ENCODE results near the gene LYRM7.
"Not testable (repeated sequence)": the region's sequence is repeated elsewhere in the genome, so short reads cannot be mapped to it uniquely, and the experiment has no call there.

Gene LYRM7

DNA sequence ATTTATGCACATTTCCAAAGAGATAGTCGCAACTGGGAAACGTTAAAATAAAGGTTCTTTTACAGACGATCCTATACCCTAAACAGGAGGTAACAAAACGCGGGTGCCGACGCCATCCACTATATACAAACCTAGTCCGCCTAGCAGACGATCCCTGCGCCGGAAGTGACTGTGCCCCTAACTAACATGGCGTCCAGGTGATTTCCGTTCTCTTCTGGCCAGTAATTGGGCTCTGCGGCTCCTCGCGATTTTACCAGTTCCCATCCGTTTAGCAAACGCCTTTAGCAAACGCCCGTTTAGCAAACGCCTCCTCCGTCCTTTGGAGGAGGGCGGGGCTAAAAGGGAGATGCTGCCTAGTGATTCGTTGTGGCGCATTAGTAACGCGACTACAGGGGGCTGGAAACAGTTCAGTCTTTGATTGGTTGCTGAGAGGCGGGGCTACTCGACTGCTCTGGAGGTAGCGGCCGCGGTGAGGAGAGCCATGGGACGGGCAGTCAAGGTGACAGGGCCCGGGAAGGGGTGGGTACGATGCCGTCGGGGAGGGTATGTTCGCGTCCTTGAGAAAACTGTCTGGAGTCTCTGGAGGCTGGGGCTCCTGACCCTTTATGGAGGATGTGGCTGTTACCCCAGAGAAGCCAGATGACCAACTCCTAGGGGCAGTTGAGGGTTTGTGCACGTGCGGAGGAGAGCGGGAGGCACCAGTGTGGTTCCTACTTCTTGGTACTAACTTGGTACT, at the start of gene LYRM7:
LYRM7 (plus strand) TSS at position 405 of the 736 bp plus-strand sequence; CDS start at position 482, 77 bp downstream.
- DNase-seq (ENCODE audit: low read depth, low spot score), result peak; percentile 97

GRCh38 chr5:131127244-131127643, 43.5 kb upstream of the LYRM7 start:
- DNase-seq (ENCODE audit: low read depth, low spot score), result not testable (repeated sequence)

DNA sequence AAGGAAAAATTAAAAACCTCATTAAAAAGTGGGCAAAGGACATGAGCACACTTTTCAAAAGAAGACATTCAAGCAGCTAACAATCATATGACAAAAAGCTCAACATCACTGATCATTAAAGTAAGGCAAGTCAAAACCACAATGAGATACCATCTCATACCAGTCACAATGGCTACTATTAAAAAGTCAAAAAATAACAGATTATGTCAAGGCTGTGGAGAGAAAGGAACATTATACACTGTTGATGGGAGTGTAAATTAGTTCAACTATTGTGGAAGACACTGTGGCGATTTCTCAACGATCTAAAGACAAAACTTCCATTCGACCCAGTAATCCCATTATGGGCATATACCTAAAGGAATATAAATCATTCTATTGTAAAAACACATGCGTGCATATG, 41.4 kb upstream of the LYRM7 start:
- DNase-seq (ENCODE audit: low read depth, low spot score), result no peak

DNA sequence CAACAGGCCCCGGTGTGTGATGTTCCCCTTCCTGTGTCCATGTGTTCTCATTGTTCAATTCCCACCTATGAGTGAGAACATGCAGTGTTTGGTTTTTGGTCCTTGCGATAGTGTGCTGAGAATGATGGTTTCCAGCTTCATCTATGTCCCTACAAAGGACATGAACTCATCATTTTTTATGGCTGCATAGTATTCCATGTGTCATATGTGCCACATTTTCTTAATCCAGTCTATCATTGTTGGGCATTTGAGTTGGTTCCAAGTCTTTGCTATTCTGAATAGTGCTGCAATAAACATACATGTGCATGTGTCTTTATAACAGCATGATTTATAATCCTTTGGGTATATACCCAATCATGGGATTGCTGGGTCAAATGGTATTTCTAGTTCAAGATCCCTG, 37.7 kb upstream of the LYRM7 start:
- DNase-seq (ENCODE audit: low read depth, low spot score), result not testable (repeated sequence)

DNA sequence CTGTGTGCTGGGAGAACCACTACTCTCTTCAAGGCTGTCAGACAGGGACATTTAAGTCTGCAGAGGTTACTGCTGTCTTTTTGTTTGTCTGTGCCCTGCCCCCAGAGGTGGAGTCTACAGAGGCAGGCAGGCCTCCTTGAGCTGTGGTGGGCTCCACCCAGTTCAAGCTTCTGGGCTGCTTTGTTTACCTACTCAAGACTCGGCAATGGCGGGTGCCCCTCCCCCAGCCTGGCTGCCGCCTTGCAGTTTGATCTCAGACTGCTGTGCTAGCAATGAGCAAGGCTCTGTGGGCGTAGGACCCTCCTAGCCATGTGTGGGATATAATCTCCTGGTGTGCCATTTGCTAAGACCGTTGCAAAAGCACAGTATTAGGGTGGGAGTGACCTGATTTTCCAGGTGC, 32.3 kb upstream of the LYRM7 start:
- not testable (repeated sequence) for DNase-seq (ENCODE audit: low read depth, low spot score)

- DNase-seq (ENCODE audit: low read depth, low spot score), result no peak
Measured at GRCh38 chr5:131139321-131139720, 31.4 kb upstream of the LYRM7 start.

DNA sequence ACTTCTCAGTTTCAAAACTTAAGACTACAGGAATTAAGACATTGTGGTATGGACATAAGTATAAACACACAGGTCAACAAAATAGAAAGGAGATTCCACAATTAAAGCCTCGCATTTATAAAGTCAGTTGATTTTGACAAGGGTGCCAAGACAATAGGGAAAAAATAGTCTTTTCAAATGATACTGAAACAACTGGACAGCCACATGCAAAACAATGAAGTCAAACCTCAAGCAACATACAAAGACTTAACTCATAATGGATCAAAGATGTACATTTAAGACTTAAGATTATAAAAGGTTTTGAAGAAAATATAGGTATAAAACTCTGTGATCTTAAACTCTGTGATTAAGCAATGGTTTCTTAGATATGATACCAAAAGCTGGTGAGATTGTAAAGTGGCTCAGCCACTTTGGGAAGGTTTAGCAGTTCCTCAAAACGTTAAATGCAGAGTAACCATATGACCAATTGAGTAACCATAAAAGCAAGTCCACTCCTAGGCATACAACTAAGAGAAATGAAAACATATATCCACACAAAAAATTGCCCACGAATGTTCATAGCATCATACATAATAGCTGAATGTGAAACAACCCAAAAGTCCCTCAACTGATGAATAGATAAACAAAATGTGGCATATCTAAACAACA, 27.6 kb upstream of the LYRM7 start:
- DNase-seq (ENCODE audit: low read depth, low spot score), result no peak

- no peak for DNase-seq (ENCODE audit: low read depth, low spot score)
Measured at GRCh38 chr5:131147258-131147657, 23.5 kb upstream of the LYRM7 start.

GRCh38 chr5:131148835-131149234, 21.9 kb upstream of the LYRM7 start:
- no peak for DNase-seq (ENCODE audit: low read depth, low spot score)

GRCh38 chr5:131150408-131150807, 20.3 kb upstream of the LYRM7 start:
- DNase-seq (ENCODE audit: low read depth, low spot score), result no peak

DNA sequence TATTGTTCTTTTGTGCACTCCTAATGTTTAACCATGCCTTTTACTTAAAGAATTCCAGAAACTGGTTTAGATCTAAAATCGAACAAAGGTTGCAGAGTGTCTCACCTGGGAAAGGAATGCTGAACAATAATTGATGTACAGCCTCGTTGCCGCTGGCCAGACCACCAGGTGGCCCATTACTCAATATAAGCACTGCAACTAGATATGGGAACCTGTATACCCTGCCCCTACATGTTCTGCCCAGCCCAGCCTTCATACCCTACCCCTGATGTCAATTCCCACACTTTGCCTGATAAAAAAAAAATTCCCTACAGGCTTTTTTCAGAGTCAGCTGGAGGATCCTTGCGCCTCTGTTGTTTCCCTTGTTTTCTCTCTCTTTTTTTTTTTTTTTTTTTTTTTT, 19.5 kb upstream of the LYRM7 start:
- DNase-seq (ENCODE audit: low read depth, low spot score), result no peak

DNA sequence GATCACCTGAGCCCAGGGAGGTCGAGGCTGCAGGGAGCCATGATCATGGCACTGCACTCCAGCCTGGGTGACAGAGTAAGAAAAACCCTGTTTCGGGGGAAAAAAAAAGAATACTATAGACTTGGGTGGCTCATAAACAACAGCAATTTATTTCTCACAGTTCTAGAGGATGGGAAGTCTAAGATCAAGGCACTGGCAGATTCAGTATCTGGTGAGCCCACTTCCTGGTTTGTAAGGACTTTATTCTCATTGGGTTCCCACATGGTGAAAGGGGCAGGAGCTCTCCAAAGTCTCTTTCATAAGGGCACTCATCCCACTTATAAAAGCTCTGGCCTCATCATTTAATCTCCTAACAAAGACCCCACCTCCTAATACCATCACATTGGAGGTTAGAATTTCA, 14.4 kb upstream of the LYRM7 start:
- DNase-seq (ENCODE audit: low read depth, low spot score), result no peak

GRCh38 chr5:131156957-131157356, 13.8 kb upstream of the LYRM7 start:
- DNase-seq (ENCODE audit: low read depth, low spot score), result no peak

GRCh38 chr5:131160134-131160533, 10.6 kb upstream of the LYRM7 start:
- no peak for DNase-seq (ENCODE audit: low read depth, low spot score)

DNA sequence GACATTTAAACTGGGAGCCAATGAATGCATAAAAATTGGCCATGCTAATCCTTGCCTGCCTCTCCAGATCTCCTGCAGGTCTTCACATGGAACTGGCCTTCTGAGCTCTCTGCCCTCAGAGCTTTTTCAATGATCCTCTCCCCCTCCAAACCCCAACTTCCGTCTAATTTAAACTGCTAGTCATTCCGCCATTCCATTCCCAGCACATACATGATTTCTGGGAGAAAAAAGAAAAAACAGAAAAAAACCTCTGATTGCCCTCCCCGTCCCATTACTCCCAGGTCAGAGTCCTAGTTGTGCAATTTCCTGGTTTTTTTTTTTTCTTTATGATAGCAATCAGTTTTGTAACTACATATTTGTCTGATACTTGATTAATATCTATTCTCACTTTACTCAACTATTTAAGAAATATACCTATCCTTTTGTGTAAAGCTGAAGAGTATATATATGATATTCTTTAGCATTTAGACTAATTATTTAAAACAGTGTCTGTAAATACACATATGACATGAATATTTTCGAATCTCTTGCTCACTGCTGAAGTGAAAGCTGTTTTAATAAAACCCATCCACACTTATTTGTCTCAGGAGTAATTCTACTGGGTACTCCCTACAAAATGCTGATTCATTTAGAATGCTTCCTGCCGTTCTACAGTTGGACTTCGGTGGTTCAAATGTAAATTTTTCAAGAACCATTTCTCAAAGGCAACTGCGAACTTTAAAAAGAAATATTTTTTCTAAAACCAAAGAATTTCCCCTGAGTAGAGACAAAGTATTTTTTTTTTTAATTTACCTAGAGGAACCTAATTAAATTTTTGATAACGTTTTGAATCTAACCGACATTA, 7.2 kb upstream of the LYRM7 start:
- DNase-seq (ENCODE audit: low read depth, low spot score), result no peak

DNA sequence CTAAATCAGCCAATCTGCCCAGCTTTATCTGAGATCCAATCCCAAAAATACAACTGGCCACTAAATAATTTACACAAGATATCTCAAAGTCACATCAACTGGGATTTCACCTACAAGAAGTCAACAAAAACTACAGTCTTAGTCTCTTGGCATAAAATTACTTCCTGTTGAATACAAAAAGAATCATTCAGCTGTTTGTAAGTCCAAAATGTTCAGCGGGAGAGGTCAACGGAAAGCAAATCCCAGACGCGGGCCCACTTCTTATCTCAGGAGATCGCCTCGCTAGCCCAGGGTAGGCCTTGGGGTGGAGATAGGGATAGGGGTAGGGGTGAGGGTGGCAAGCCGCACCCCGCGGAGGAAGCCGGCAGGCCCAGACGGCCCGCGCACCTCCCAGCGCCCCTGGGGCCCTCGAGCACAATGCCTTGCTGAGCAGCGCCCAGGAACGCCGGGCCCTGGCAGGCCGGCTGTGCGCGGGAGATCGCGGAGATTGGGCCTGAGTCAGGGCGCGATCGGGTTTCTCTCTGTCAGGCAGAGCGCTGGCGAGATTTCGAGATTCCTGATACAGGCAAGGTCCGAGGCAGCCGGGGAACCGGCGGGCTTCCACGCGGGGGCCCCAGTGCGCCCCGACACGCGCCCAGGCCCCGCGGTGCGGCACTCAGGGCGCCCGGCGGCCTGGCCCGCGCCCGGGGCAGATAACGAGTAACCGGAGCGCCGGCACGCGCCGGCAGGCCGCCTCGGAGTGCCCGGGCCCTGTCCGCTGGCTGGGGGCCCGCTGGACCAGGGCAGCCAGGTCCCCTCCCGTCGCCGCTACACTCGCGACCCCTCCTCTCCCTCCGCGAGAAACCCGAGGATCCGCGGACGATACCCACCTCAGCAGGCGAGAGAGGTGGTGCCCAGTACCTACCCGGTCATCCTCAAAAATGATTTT, 6.3 kb upstream of the LYRM7 start:
- peak; percentile 30 for DNase-seq (ENCODE audit: low read depth, low spot score)

DNA sequence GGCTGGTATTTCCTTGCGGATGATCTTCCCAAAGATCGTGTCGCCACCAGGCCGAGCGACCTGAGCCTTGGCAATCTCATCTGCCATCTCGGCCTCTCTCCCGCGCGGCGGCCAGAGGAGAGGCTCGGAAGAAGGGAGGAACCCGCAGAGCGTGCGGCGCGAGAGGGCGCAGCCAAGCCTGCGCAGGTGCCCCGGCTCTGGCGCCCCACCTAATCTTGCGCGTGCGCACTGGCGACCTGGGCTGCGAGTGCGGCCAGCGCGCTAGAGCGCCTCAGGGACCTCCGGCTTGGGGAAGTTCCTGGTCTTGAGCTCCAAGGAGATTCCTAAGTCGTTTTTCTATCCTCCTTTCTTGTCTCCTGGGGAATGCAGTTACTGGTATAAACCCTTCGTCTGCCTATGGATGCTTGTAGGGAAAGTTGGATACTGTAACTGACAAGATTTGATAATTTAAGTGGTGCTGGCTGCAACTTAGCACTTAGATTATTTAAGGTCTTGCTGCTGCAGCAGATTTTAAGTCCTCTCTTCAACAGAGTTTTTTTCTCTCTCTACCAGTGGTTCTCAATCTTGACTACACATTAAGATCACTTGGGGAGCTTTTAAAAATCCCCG, 5.5 kb upstream of the LYRM7 start, which contains the start of gene HINT1:
HINT1 (minus strand) TSS at position 138 of the 609 bp plus-strand sequence; CDS start at position 87, 51 bp downstream.
- DNase-seq (ENCODE audit: low read depth, low spot score), result peak; percentile 69

GRCh38 chr5:131167615-131168014, 3.1 kb upstream of the LYRM7 start:
- no peak for DNase-seq (ENCODE audit: low read depth, low spot score)

DNA sequence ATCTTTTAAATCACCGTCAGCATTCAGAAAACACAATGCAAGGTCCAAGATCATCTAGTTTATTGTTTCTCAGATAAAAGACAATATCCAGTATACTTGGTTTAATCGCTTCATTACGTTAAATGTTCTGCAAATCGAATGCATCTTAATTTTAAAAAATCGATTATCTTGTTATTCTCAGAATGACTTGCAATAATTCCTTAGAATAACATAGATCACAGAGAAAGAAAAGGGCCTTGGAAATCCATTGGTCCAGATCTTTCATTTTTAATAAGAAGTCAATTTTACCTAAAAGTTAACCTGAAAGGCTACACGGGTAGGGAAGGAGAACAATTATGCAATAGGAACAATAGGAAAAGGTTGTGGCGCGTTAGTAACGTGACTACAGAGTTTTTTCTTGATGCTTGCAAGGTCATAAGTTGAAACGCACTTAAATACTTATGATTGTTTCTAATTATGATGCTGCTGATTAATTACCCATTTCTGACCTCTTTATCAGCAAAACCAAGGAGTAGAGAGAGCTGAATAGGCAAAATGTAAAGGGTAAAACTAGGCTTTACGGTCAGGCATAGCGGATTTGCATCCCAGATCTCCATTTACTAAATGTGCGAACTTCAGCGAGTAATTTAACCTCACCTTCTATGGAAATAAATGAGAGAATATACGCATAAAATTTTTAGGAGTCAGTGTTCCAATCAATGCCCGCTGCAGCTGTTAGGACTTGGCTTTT, 769 bp upstream of the LYRM7 start:
- no peak for DNase-seq (ENCODE audit: low read depth, low spot score)

DNA sequence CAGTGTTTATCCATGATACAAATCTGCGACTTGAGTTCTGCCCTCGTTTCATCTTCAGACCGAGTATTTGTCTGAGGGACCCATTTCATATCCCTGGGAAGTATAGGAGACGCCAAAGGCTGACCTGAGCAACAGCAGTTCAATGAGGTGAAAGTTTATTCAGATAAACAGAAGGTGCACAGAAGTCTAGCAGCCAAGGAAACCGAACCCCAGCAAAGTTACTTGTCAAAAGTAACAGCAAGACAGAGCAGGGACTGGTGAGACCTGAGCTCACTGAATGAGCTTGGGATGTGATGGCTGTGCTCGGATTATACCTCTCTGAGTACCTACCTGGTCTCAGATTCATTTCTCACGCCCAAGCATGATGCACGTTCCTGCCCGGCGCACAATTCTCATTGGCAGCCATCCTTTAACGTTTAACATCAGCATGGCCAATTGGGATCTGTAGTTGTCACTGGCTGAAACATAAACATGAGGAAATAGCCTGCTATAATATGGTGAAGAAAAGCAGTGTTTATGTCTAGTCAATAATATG, 599 bp downstream of the LYRM7 start:
- DNase-seq (ENCODE audit: low read depth, low spot score), result no peak

Data from brain pericyte (primary cell).